WI38 (cell line): ENCODE data around the gene PDE4B.

Source experiments
- H3K4me3 ChIP-seq: 2 replicates; pipeline ENCODE4 v1.5.1; 2011; ENCODE audit warnings: low read depth, mild to moderate bottlenecking, control low read depth, low read length
- TF ChIP-seq, protein P1 (sequence below): IDR thresholded peaks from 2 replicates; pipeline ENCODE4 v1.5.1; 2012; ENCODE audit warnings: low read depth, mild to moderate bottlenecking, control low read depth, low read length

Gene PDE4B

GRCh38 chr1:66069976-66070876, 277.5 kb downstream of the PDE4B start:
- no peak overlapping the region for H3K4me3 ChIP-seq
- TF ChIP-seq, protein P1, sequence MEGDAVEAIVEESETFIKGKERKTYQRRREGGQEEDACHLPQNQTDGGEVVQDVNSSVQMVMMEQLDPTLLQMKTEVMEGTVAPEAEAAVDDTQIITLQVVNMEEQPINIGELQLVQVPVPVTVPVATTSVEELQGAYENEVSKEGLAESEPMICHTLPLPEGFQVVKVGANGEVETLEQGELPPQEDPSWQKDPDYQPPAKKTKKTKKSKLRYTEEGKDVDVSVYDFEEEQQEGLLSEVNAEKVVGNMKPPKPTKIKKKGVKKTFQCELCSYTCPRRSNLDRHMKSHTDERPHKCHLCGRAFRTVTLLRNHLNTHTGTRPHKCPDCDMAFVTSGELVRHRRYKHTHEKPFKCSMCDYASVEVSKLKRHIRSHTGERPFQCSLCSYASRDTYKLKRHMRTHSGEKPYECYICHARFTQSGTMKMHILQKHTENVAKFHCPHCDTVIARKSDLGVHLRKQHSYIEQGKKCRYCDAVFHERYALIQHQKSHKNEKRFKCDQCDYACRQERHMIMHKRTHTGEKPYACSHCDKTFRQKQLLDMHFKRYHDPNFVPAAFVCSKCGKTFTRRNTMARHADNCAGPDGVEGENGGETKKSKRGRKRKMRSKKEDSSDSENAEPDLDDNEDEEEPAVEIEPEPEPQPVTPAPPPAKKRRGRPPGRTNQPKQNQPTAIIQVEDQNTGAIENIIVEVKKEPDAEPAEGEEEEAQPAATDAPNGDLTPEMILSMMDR: no peak

- TF ChIP-seq, protein P1: no peak
- no peak overlapping the region for H3K4me3 ChIP-seq
These were observed 280.7 kb downstream of the PDE4B start for GRCh38 chr1:66073388-66073787.

- TF ChIP-seq, protein P1: no peak
- no peak overlapping the region for H3K4me3 ChIP-seq
These were observed 281.5 kb downstream of the PDE4B start for GRCh38 chr1:66074147-66074546.

- TF ChIP-seq, protein P1: no peak
- no peak overlapping the region for H3K4me3 ChIP-seq
These were observed 285.7 kb downstream of the PDE4B start for GRCh38 chr1:66078412-66078811.

GRCh38 chr1:66083003-66083402, 290.3 kb downstream of the PDE4B start:
- no peak overlapping the region for H3K4me3 ChIP-seq
- TF ChIP-seq, protein P1: no peak

DNA sequence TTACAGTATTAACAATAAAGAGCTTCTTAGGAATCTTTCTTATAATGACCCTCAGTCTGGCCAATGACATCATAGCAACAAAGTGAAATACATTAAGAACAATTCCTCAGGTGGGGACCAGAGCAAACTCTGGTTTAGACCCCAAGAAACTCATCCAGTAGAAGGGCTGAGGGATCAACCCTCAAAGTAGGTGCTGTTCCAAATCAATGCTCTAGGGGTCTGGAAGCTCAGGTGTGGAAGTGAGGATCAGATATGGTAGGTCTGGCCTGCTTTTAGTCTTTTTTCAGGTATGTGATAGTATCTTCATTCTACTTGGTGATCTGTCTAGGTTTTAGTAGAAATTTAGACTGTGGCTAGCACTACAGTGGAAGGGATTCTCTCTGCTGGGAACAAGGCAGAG, 291.7 kb downstream of the PDE4B start:
- TF ChIP-seq, protein P1: no peak
- H3K4me3 ChIP-seq: no peak overlapping the region

DNA sequence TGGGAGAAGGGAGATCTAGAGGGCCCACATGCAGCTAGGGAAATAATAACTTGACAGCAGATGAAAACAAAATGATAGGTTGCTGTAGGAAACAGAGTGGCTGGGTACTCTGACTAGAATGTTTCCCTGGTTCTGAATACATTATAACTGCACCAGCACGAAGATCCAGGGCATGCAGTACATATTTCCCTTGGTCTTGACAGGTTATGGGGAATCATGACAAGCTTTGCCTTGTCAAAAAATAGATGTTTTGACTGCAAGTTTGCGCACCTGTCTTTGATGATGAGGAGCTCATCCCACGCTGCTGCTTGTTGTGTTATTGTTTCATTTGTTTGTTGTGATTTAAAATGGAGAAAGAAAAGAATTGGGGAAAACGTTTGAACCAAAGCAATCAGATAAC, 292.9 kb downstream of the PDE4B start:
- no peak overlapping the region for H3K4me3 ChIP-seq
- TF ChIP-seq, protein P1: no peak
